ENCODE measurements around the gene EIF4B. TPM values are rescaled to one million over a fixed set of nuclear protein-coding genes. Genes with fewer than 3 reads are reported as not detected.

EIF4B gene
- total RNA-seq, 1 experiment from 2014 or later: 809 TPM

GRCh38 chr12:52992699-52993557 is 13.3 kb upstream of the EIF4B start:
- Histone ChIP-seq H4K20me1 (ENCODE audit: insufficient read depth) (no peaks in the 10 kb centered on the region), H3K79me2 (ENCODE audit: insufficient read depth, low read length) (no peaks in the 10 kb centered on the region), H3K9me3 (ENCODE audit: control insufficient read depth in 1 of 2, insufficient read depth in 1 of 2, low read depth in 1 of 2, low read length in 2 of 2) (no peaks in the 10 kb centered on the region), H3K4me1 (ENCODE audit: control insufficient read depth in 1 of 2, insufficient read depth in 2 of 2, low read length in 2 of 2) (peaks cover 23 to 35% of the 10 kb centered on the region in 2 experiments), H3K4me2 (ENCODE audit: low read length) (peak overlapping the region; percentile 48), H3K27ac (ENCODE audit: low read depth, low read length) (peak overlapping the region; percentile 78), H3K4me3 (replicated peaks in 1 of 2; ENCODE audit: low read depth in 1 of 2, low read length in 2 of 2) (peak overlapping the region in 1 of 2 experiments; percentile 2; a peak in 1 of 4 replicates), H2AFZ (ENCODE audit: low read depth, low read length, poor library complexity, severe bottlenecking) (peak overlapping the region; percentile 79), H3K9me2 (ENCODE audit: insufficient read depth) (no peaks in the 10 kb centered on the region), H3K36me3 (ENCODE audit: control insufficient read depth in 1 of 2, insufficient read depth in 2 of 2, low read length in 2 of 2) (no peaks in the 10 kb centered on the region), H3K27me3 (ENCODE audit: insufficient read depth, low read length) (no peaks in the 10 kb centered on the region), H3K9ac (ENCODE audit: low read length) (peak overlapping the region; percentile 54)
- no TSS peak for BruUV-seq (replicated peaks)
- ATAC-seq (peak; percentile 84), DNase-seq (ENCODE audit: low read depth, low spot score) (peak; percentile 80)
- ChIA-PET POLR2A (interaction anchor here (0.7 to 2.5 kb wide), 4 partner anchors 14 to 827 kb away, joined by 3 to 15 read pairs (median 5); partner anchors contain the start of genes EIF4B and KRT8), RAD21 (ENCODE audit: low non-redundant PET in 1 of 2, low total read pairs in 2 of 2, uncharacterized antibody in 2 of 2, unreplicated experiment in 2 of 2) (interaction anchor here (0.5 to 0.7 kb wide), 2 partner anchors 61 to 409 kb away, joined by 3 read pairs; no protein-coding TSS in a partner anchor), CTCF (interaction anchor here (1.0 to 1.3 kb wide), 3 partner anchors 12 to 13 kb away, joined by 3 to 5 read pairs (median 3); no protein-coding TSS in a partner anchor)
- intact Hi-C loops (cut with micrococcal nuclease): no loop called here
- no peak for TF ChIP-seq ZBTB33 (IDR thresholded peaks at IDR 0.05; ENCODE audit: extremely low read depth, insufficient replicate concordance, low read length)
- TF ChIP-seq POLR2AphosphoS5 (IDR thresholded peaks at IDR 0.05; ENCODE audit: low read depth, low read length): 0 out of 2 replicates have a peak, but pooled peaks have one; percentile 15
- TF ChIP-seq POLR2A (IDR thresholded peaks at IDR 0.05; ENCODE audit: borderline replicate concordance, extremely low read depth, insufficient read depth, insufficient read length): no peak
- no peak for TF ChIP-seq TCF7L2 (IDR thresholded peaks at IDR 0.05; ENCODE audit: borderline replicate concordance, extremely low read depth, insufficient read depth, insufficient read length)
- no peak for TF ChIP-seq RAD21 (IDR thresholded peaks at IDR 0.05; ENCODE audit: low read depth)
- TF ChIP-seq SIN3A (IDR thresholded peaks at IDR 0.05; ENCODE audit: low read depth): no peak
- TF ChIP-seq EZH2phosphoT487 (IDR thresholded peaks at IDR 0.05; ENCODE audit: borderline replicate concordance): no peak
- TF ChIP-seq JUND (IDR thresholded peaks at IDR 0.05): peak; percentile 50
- no peak for TF ChIP-seq ELF1 (IDR thresholded peaks at IDR 0.05; ENCODE audit: borderline replicate concordance, low read depth)
- TF ChIP-seq SP1 (IDR thresholded peaks at IDR 0.05; ENCODE audit: low read depth): peak; percentile 56
- peak; percentile 43; the same call in 1 of the 2 replicates for TF ChIP-seq CBX3 (IDR thresholded peaks at IDR 0.05; ENCODE audit: low read depth)
- TF ChIP-seq EGR1 (IDR thresholded peaks at IDR 0.05; ENCODE audit: low read depth): no peak
- TF ChIP-seq REST (IDR thresholded peaks at IDR 0.05; ENCODE audit: low read depth): no peak
- TF ChIP-seq SRF (IDR thresholded peaks at IDR 0.05; ENCODE audit: low read depth): peak; percentile 25; the same call in 1 of the 2 replicates
- no peak for TF ChIP-seq ATF3 (IDR thresholded peaks at IDR 0.05)
- TF ChIP-seq ZNF274 (IDR thresholded peaks at IDR 0.05; ENCODE audit: low read depth, low read length): no peak
- TF ChIP-seq ZFX (IDR thresholded peaks at IDR 0.05): no peak
- TF ChIP-seq CTCF (IDR thresholded peaks at IDR 0.05 in 2 of 3, conservative IDR thresholded peaks at IDR 0.05 in 1 of 3; ENCODE audit: borderline replicate concordance in 1 of 3, insufficient read depth in 1 of 3, low read depth in 2 of 3, low read length in 2 of 3): no peak

Measured in HCT116 (cell line).